ENCODE data around the gene LMOD3. TPM values are rescaled to one million over a fixed set of nuclear protein-coding genes. Genes with fewer than 3 reads are reported as not detected.
A peak's percentile ranks its signal among the peaks of the same experiment; 100 is the strongest.

Gene LMOD3
- total RNA-seq, 2 experiments from 2014 or later, result not detected

DNA sequence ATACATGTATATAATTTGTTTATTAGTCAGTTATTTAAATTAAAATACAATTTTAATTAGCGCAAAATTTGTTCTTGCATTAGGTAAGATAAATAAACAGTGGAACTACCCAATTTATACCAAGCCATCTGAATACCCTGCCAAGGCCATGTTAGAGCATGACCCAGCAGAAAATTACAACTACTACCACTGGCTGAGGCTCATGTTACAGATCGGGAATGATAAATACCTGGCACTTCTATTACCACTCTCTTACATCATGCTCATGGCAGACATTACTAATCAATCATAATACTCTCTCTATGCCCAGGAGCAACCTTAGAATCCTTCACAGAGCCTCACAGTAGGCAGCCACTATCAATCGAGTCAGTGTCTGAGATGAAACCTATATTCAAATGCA is 21.2 kb upstream of the LMOD3 start:
- Mint-ChIP-seq H3K9me3 (no peaks in the 10 kb centered on the region), H3K4me3 (no peak overlapping the region), H3K27ac (no peak overlapping the region), H3K36me3 (ENCODE audit: low read depth) (no peaks in the 10 kb centered on the region), H3K27me3 (peaks cover 22% of the 10 kb centered on the region), H3K4me1 (no peaks in the 10 kb centered on the region)
- DNase-seq, result no peak
- ChIA-PET CTCF (no interaction called here), POLR2A (no interaction called here)

DNA sequence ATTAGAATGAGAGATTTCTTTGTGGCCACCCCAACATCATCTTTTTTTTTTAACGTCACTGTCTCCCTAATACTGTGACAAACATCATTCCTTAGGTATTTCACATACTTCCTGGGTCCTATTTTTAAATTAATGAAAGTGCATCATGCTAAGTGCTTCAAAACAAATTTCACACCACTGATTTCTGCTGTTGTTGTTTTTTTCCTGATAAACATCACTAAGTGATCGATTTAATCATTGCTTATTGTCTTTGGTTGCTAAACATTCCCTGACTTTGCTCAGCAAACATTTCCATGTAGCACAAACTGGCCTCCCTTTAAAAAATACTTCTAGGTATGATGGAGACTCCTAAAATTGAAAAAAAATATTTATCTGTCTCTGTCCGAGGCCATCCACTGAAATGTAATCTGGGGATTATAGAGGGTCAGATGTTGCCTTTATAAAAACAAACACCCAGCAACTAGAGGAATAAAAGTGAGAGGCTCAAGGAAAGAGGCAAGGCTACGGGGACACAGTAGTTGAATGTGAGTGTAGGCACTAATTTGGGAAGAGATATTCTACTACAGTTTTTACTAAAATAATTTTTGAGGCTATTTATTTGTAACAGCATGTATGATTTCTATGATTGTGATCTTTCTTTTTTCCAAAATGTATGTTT is 20.5 kb upstream of the LMOD3 start:
- H3K27me3 Mint-ChIP-seq, result peaks cover 22% of the 10 kb centered on the region
- POLR2A ChIA-PET, result no interaction called here
- H3K9me3 Mint-ChIP-seq, result no peaks in the 10 kb centered on the region
- no peak for DNase-seq
- CTCF ChIA-PET, result no interaction called here
- no peak overlapping the region for H3K4me3 Mint-ChIP-seq
- H3K36me3 Mint-ChIP-seq (ENCODE audit: low read depth), result no peaks in the 10 kb centered on the region
- no peak overlapping the region for H3K27ac Mint-ChIP-seq
- H3K4me1 Mint-ChIP-seq, result no peaks in the 10 kb centered on the region

DNA sequence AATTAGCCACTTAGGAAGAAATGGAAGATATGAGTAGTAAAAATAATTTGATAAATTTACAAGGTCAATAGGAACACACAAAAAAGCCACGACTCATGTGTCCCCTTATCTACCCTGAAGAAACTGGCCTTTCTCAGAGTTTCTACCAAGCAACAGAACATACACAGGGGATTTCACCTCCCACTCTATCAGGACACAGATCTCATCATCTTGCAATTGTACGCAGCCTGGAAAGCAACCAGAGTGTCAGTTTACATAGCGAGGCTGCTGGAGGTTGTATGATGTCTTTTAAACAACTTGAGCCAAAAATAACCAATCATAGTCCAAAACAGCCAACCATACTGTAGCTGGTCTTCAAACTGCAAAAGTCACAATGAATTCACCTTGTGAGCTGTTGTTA is 19.7 kb upstream of the LMOD3 start:
- ChIA-PET POLR2A (no interaction called here), CTCF (no interaction called here)
- no peak overlapping the region for H3K27ac Mint-ChIP-seq
- no peaks in the 10 kb centered on the region for H3K4me1 Mint-ChIP-seq
- H3K4me3 Mint-ChIP-seq, result no peak overlapping the region
- H3K36me3 Mint-ChIP-seq (ENCODE audit: low read depth), result no peaks in the 10 kb centered on the region
- no peak for DNase-seq
- H3K27me3 Mint-ChIP-seq, result peaks cover 22% of the 10 kb centered on the region
- no peaks in the 10 kb centered on the region for H3K9me3 Mint-ChIP-seq

DNA sequence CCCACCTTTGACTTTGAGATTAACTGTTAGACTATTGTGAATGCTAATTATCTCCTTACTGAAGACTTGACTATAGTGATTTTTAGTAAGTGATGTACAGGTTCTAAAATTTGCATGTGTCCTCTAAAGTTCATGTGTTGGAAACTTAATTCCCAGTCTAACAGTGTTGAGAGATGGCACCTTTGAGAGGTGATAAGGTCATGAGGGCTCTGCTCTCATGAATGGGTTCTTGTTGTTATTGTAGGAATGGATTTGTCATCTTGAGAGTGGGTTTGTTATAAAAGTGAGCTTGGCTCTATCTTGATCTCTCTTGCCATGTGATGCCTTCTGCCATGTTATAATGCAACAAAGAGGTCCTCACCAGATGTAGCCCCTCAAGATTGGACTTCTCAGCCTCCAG is 18.9 kb upstream of the LMOD3 start:
- CTCF ChIA-PET, result no interaction called here
- POLR2A ChIA-PET, result no interaction called here
- Mint-ChIP-seq H3K27me3 (peaks cover 26% of the 10 kb centered on the region), H3K27ac (no peak overlapping the region), H3K36me3 (ENCODE audit: low read depth) (no peaks in the 10 kb centered on the region), H3K4me3 (no peak overlapping the region), H3K4me1 (no peaks in the 10 kb centered on the region), H3K9me3 (no peaks in the 10 kb centered on the region)
- no peak for DNase-seq

DNA sequence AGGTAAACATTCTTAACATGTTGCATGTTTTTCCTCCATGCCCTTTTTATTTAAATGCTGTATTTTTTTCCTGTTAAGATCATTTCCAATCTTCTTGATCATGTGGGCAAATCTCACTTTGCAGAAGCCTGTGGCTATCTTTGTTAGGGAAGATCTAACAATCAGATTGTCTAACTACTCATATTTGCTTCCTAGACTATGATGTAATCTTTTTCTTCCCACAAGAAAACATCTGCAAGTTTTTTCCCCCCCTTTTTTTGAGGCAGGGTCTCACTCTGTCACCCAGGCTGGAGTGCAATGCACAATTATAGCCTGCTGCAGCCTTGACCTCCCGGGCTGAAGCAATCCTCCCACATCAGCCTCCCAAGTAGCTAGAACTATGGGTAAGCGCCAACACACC is 15.0 kb upstream of the LMOD3 start:
- CTCF ChIA-PET, result no interaction called here
- no peaks in the 10 kb centered on the region for H3K36me3 Mint-ChIP-seq (ENCODE audit: low read depth)
- POLR2A ChIA-PET, result no interaction called here
- peaks cover 25% of the 10 kb centered on the region for H3K27me3 Mint-ChIP-seq
- H3K4me3 Mint-ChIP-seq, result no peak overlapping the region
- no peak overlapping the region for H3K27ac Mint-ChIP-seq
- no peaks in the 10 kb centered on the region for H3K9me3 Mint-ChIP-seq
- no peak for DNase-seq
- H3K4me1 Mint-ChIP-seq, result no peaks in the 10 kb centered on the region

DNA sequence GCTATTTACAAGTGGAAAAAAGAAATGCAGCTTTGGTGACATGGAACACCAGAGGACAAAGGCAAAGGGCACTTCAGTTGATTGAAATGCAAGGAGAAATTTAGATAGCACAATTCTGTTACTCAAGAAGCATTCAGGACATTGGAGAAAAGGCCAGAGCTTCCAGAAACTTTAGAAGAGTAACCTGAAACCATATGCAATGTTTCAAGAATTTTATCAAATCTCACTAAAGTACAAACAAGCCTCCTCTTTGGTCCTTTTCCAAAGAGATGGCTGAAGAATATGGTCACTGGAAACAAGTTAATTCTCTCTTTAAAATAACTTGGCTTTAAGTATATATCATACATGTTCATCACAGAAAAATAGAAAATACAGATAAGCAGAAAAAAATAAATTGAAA is 14.6 kb upstream of the LMOD3 start:
- ChIA-PET POLR2A (no interaction called here), CTCF (no interaction called here)
- H3K27ac Mint-ChIP-seq, result no peak overlapping the region

DNA sequence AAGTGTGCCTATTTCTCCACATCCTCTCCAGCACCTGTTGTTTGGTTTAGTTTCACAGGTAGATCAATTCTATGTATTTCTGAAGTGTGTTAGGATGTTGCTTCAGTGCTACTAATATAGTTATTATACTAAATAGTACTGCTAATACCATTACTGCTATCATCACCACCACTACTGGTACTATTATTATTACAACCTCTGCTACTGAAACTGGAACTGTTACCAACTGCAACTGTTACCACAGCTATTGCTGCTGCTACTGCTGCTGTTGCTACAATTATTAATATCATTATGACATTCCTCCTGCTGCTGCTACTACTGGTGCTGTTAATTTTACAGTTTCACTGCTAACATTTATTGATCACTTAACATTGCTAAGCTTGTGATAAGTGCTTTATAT is 8.3 kb upstream of the LMOD3 start:
- no peaks in the 10 kb centered on the region for H3K4me1 Mint-ChIP-seq
- no peaks in the 10 kb centered on the region for H3K9me3 Mint-ChIP-seq
- H3K36me3 Mint-ChIP-seq (ENCODE audit: low read depth), result no peaks in the 10 kb centered on the region
- H3K27ac Mint-ChIP-seq, result no peak overlapping the region
- CTCF ChIA-PET, result interaction anchor here (0.6 to 0.7 kb wide), 2 partner anchors 9 to 174 kb away, joined by 3 to 4 read pairs; no protein-coding TSS in a partner anchor
- no peak overlapping the region for H3K4me3 Mint-ChIP-seq
- no peak for DNase-seq
- peaks cover 5% of the 10 kb centered on the region for H3K27me3 Mint-ChIP-seq
- POLR2A ChIA-PET, result no interaction called here

More for the DNA sequence above, 14.6 kb upstream of the LMOD3 start:
- no peaks in the 10 kb centered on the region for H3K36me3 Mint-ChIP-seq (ENCODE audit: low read depth)
- DNase-seq, result no peak
- H3K9me3 Mint-ChIP-seq, result no peaks in the 10 kb centered on the region
- peaks cover 23% of the 10 kb centered on the region for H3K27me3 Mint-ChIP-seq
- no peaks in the 10 kb centered on the region for H3K4me1 Mint-ChIP-seq
- H3K4me3 Mint-ChIP-seq, result no peak overlapping the region

DNA sequence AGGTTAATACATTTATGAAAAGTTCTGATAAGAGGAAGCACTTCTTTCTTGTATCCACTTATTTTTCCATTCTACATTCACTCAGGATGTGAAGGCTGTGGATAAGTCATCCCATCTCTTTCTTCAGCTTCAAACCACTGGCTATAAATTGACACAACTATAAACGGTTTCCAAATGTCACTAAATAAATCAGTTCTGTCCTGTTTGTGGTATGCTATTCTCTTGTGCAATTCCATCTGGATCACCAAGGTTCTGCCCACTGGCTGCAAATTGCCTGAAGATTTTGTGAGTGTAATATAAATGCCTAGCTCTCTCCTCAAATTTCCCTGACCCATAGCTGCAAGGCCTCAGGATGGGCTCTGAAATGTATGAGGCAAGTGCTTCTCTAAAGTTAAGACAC is 7.1 kb upstream of the LMOD3 start:
- Mint-ChIP-seq H3K4me1 (no peaks in the 10 kb centered on the region), H3K27ac (no peak overlapping the region), H3K36me3 (ENCODE audit: low read depth) (no peaks in the 10 kb centered on the region), H3K27me3 (peaks cover 4% of the 10 kb centered on the region), H3K4me3 (no peak overlapping the region), H3K9me3 (no peaks in the 10 kb centered on the region)
- ChIA-PET CTCF (interaction anchor here (0.6 kb wide), 1 partner anchor 47 kb away, joined by 6 read pairs; no protein-coding TSS in a partner anchor), POLR2A (no interaction called here)
- DNase-seq, result no peak

DNA sequence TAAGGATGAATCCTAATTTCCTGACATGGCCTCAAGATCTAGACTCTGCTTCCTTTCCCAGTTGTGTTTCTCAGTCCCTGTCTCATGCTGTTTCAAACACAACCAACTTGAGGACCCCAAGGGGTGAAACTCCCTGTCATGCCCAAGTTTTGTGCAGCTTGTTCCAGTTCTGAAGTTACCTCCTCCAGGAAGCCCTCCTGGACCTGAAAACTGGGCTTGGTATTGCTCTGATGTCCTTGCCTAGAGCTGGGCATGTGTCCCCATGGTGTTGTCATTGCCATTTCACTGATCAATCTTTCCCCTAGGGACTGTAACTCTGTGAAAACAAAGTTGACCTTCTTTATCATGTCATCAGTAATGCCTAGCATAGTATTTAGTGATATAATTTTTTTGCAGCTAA is 6.1 kb upstream of the LMOD3 start:
- Mint-ChIP-seq H3K4me3 (no peak overlapping the region), H3K27me3 (peaks cover 4% of the 10 kb centered on the region), H3K9me3 (no peaks in the 10 kb centered on the region), H3K27ac (no peak overlapping the region), H3K4me1 (no peaks in the 10 kb centered on the region), H3K36me3 (ENCODE audit: low read depth) (no peaks in the 10 kb centered on the region)
- ChIA-PET POLR2A (no interaction called here), CTCF (interaction anchor here (0.6 kb wide), 1 partner anchor 1998 kb away, joined by 3 read pairs; no protein-coding TSS in a partner anchor)
- no peak for DNase-seq

DNA sequence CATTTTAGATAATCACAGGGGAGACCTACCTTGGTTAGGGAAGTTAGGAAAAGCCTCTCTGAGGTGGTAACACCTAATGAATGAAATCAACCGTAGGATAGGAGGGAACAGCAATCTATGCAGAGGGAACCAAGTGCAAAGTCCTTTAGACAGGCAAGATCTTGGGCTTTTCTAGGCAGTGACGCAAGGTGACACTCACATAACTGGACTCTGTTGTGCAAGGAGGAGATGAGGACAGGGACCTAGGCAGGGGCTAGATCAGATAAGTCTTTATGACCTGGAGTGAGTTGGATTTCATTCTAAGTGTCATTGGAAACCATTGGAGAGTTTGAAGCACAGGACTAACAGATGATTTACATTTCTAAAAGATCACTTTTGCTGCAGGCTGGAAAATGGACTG is 4.6 kb upstream of the LMOD3 start:
- no peak for DNase-seq
- ChIA-PET POLR2A (no interaction called here), CTCF (interaction anchor here (0.8 kb wide), 1 partner anchor 18 kb away, joined by 3 read pairs; no protein-coding TSS in a partner anchor)
- H3K36me3 Mint-ChIP-seq (ENCODE audit: low read depth), result no peaks in the 10 kb centered on the region
- H3K4me3 Mint-ChIP-seq, result no peak overlapping the region
- H3K9me3 Mint-ChIP-seq, result no peaks in the 10 kb centered on the region
- no peak overlapping the region for H3K27ac Mint-ChIP-seq
- no peaks in the 10 kb centered on the region for H3K4me1 Mint-ChIP-seq
- peaks cover 4% of the 10 kb centered on the region for H3K27me3 Mint-ChIP-seq

DNA sequence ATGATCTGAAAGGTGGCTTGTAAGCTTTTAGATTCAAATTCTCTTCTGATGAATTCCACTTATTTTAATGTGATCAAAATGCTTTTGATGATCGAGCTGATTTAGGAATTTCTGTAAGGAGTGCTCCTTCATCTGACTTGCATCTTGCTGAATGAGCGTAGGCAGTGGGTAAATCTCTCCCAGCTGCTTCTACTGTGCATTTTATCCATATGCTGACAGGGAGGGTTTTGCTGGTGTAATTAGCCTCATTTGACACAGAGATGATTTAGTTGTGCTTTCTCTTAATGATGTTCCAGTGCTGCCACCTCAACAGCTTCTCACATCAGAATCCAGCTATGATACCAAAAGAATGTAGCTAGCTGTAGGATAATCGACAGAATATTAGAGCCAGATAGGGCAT is 3.8 kb upstream of the LMOD3 start:
- Mint-ChIP-seq H3K9me3 (no peaks in the 10 kb centered on the region), H3K4me3 (no peak overlapping the region), H3K27me3 (peaks cover 4% of the 10 kb centered on the region), H3K36me3 (ENCODE audit: low read depth) (no peaks in the 10 kb centered on the region), H3K4me1 (no peaks in the 10 kb centered on the region), H3K27ac (no peak overlapping the region)
- no peak for DNase-seq
- CTCF ChIA-PET, result interaction anchor here (0.8 kb wide), 1 partner anchor 19 kb away, joined by 3 read pairs; no protein-coding TSS in a partner anchor
- POLR2A ChIA-PET, result no interaction called here

DNA sequence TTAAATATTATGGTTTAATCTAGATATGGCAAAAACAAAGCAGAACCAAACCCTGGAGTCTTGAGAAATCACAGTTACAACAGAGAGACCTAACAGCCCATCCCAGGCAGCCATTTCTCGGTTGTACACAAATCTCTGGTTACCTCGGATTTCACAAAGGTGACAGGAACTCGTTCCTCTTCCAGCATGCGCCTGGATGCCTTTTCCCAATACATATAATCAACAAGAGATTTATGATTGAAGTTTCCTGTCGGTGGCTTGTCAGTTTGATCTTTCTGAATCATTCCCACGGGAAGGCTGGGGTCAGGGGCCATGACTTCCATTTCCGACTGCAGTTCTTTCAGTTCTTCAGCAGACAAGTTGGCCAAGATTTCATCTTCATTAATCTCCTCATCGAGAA is 445 bp downstream of the LMOD3 start:
- no peak overlapping the region for H3K4me3 Mint-ChIP-seq
- ChIA-PET POLR2A (no interaction called here), CTCF (interaction anchor here (0.6 to 1.7 kb wide), 8 partner anchors 9 to 204 kb away, joined by 3 to 5 read pairs (median 4); no protein-coding TSS in a partner anchor)
- no peak overlapping the region for H3K27ac Mint-ChIP-seq
- peaks cover 5% of the 10 kb centered on the region for H3K4me1 Mint-ChIP-seq
- no peaks in the 10 kb centered on the region for H3K9me3 Mint-ChIP-seq
- DNase-seq, result no peak
- H3K36me3 Mint-ChIP-seq (ENCODE audit: low read depth), result no peaks in the 10 kb centered on the region
- peaks cover 3% of the 10 kb centered on the region for H3K27me3 Mint-ChIP-seq

DNA sequence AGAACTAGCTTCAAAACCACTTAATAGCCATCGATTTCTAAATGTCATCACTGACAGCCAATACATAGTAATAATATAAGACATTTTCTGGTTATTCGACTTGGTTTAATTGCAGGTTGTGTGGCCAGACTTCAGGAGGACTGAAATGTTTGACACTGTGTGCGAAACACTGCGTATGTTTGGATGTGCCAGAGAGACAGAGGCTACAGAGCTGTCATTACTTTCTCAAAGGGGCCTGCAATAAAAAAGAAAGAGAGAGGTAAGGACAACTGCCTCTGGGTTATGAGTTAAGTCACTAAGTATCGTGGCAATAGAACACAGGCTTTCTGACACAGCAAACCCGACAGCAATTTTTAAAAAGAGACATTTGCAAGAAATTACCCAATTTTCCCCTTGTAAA is 882 bp downstream of the LMOD3 start:
- no peak for DNase-seq
- ChIA-PET POLR2A (no interaction called here), CTCF (interaction anchor here (0.6 to 2.4 kb wide), 14 partner anchors 9 to 198 kb away, joined by 3 to 11 read pairs (median 4); no protein-coding TSS in a partner anchor)
- Mint-ChIP-seq H3K27me3 (no peaks in the 10 kb centered on the region), H3K36me3 (ENCODE audit: low read depth) (no peaks in the 10 kb centered on the region), H3K4me3 (no peak overlapping the region), H3K27ac (no peak overlapping the region), H3K9me3 (no peaks in the 10 kb centered on the region), H3K4me1 (peaks cover 5% of the 10 kb centered on the region)

DNA sequence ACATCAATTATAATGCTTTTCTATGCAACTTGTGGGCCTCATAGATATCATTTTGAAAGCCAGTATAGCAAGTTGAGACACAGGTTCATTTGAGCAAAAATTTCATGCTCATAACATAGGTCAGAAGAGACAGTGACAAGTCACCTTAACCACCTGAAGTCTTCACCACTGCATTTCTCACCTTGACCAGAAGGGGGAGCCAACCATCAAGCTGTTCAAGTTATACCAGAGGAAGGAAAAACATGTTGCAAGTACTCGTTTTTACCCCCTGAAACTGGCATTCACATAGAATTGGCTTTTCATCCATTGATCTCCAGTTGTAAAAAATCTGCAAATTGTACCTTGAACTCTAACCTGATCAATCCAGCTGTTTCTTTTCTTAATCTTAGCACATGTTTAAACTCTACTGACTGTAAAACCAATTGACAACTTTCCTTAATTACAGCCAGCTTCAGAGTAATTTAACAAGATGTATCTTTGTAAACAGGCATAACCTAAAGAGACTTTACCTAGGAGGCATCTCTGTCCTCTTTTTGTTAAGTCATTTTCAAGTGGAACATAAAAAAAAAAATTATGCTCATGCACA is 1.4 kb downstream of the LMOD3 start:
- ChIA-PET POLR2A (no interaction called here), CTCF (interaction anchor here (0.6 to 2.4 kb wide), 14 partner anchors 10 to 198 kb away, joined by 3 to 11 read pairs (median 4); no protein-coding TSS in a partner anchor)
- Mint-ChIP-seq H3K4me1 (peaks cover 5% of the 10 kb centered on the region), H3K9me3 (no peaks in the 10 kb centered on the region), H3K36me3 (ENCODE audit: low read depth) (no peaks in the 10 kb centered on the region), H3K4me3 (no peak overlapping the region), H3K27me3 (no peaks in the 10 kb centered on the region), H3K27ac (no peak overlapping the region)
- peak; percentile 87 for DNase-seq

Measured in activated CD4-positive, alpha-beta T cell treated with anti-CD3 and anti-CD28 coated beads, Interleukin-2, amount 10 ng/mL, durations not matched to agents 7 days and 5 days (primary cell).